ENCODE data around the gene SLX9. TPM values are rescaled to one million over a fixed set of nuclear protein-coding genes. Genes with fewer than 3 reads are reported as not detected.

SLX9 gene
- total RNA-seq, 2 donors from 2014 or later, result 26.1 to 28.6 TPM

DNA sequence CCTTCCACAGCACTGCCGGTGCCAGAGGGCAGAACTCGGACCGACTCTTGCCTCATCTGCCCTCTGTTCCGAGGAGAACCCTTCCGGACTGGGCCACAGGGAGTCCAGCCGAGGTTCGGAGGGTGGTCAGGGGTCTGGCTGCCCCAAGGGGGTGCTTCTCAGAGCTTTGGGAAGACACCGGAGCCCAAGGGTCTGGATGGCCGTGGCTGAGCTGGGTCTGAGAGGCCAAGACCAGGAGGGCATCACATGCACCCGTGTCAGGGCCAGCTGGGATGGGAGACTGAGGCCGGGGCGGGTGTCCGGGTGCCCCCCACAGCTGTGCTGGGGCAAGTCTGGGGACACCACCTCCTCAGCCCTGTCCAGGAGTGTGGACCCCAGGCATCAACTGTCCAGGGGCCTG, 51.1 kb downstream of the SLX9 start:
- intact Hi-C loops (cut with DNase I), result no loop called here
- no peak for ATAC-seq
- no peak for DNase-seq

DNA sequence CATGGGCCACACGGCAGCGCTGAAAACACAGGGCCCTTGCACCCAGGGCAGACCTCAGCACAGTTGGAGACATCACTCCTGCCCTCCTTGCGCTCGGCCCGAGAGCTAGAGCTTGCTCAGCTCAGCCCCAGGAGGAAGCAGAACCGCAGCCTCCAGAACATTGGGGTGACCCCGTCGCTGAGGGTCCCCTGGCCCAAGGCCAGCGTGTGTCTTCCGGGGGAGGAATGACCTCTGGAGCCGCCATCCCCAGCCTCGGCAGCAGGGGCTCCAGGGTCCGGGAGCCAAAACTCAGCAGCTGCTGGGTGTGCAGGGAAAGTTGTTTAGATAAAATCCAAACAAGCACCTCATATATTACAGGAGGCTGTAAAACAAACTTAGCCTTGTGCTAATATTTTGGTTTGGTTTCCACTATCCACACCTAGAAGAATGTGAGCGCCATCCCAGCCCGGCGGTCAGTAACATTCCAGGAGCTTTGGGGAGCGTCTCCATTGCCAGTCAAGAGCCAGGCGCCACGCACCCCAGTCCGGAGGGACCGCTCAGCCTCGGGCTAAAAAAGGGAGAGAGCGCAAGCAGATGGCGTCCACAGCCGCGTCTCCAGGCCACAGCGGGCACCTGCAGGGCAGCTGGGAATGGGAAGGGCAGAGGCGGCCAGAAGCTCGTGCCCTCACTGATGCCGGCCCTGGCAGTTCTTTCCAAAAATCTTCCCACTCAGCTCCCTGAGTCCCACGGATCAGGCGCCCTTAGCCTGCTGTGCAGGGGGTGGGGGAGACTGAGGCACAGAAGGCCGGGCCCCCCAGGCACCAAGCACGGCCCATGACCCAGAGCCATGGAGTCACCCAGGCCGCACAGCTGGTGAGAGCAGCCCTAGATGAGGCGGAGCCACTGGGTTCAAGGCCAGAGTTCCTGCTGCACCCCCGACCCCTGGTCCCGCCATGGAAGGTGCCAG, 52.0 kb downstream of the SLX9 start:
- intact Hi-C loops (cut with DNase I), result no loop called here
- no peak for DNase-seq
- ATAC-seq, result no peak

- DNase-seq (no peak), ATAC-seq (no peak)
- intact Hi-C loops (cut with DNase I), result no loop called here
Observed at GRCh38 chr21:44992608-44993031, 52.8 kb downstream of the SLX9 start.

DNA sequence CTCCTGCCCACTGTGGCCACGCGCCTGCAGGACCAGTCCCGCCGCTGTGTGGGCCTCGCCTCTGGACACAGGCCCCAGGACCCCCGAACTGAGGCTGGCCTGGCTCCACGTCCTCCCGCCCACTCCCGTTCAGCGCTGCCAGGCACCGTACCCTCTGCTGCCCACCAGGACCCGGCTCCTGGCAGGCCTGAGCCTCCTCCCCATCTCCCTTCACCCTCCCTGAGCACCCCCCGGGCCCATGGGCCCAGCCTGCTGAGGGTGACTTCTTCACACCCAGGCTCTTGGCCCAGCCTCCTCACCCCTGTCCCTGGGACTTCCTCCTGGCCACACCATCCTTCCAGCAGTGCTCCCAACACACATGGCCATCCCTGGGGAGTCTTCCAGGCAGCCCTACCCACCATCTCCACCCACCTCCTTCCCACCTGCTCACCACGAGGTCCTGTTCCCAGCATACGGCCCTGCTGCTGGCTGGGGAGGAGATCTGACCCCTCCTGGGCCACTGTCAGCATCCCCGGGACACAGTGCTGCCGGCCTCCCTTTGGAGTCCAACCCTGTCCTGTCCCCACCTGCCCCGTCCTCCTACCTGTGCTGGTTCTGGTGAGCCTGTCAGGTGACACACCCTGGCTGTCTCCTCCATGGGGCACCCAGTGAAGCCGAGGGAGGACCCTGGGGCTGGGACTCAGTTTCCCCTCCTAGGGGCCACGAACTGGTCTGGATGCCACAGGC, 53.7 kb downstream of the SLX9 start:
- ATAC-seq, result no peak
- intact Hi-C loops (cut with DNase I), result no loop called here
- DNase-seq, result no peak

GRCh38 chr21:44994047-44994694, 54.3 kb downstream of the SLX9 start:
- intact Hi-C loops (cut with DNase I), result no loop called here
- no peak for DNase-seq
- peak in 1 of 2 donors; percentile 24 for ATAC-seq

- ATAC-seq, result no peak
- DNase-seq, result no peak
- intact Hi-C loops (cut with DNase I), result no loop called here
Observed at GRCh38 chr21:44994695-44995342, 55.0 kb downstream of the SLX9 start.

- intact Hi-C loops (cut with DNase I), result no loop called here
- ATAC-seq (no peak), DNase-seq (no peak)
Observed at GRCh38 chr21:44995343-44995941, 55.6 kb downstream of the SLX9 start.

DNA sequence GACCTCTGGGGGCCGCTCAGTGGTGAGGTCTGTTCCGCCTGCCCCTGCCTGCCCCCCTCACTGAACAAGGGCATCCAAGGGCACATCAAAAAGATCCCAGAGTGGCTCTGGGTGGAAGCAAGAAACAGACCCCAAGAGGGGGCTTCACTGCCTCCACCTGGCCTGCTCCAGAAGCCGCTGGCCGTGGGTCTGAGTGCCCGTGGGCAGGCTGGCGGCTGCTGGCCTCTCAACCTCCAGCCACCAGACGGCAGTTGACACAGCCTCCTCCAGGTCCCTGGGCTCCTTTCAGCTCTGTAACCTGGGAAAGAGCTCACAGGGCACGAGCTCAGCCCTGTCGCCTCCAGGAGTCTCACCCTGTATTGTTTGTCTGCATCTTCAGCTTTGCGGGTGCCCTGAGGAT, 56.3 kb downstream of the SLX9 start:
- intact Hi-C loops (cut with DNase I), result no loop called here

DNA sequence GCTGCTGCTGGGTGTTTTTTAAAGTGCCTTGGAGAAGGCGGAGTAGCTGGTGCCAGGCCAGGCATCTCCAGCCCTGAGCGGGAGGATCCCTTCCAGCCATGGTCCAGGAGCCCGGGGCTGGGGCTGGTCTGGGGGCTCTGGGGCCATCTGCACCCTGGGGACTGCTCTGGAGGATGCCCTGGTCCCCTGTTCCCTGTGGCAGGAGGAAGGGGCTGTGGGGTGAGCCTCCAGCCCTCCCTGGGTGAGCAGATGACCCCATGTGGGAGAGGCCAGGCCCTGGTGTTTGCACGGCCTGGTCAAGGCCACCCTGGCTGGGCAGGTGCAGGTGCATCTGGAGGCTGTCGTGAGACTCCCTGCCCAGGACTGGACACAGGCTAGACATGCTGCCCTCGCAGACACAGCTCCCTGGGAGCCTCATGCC, 56.7 kb downstream of the SLX9 start:
- ATAC-seq (no peak), DNase-seq (no peak)
- intact Hi-C loops (cut with DNase I), result no loop called here

More for the DNA sequence above, 56.3 kb downstream of the SLX9 start:
- no peak for DNase-seq
- no peak for ATAC-seq

DNA sequence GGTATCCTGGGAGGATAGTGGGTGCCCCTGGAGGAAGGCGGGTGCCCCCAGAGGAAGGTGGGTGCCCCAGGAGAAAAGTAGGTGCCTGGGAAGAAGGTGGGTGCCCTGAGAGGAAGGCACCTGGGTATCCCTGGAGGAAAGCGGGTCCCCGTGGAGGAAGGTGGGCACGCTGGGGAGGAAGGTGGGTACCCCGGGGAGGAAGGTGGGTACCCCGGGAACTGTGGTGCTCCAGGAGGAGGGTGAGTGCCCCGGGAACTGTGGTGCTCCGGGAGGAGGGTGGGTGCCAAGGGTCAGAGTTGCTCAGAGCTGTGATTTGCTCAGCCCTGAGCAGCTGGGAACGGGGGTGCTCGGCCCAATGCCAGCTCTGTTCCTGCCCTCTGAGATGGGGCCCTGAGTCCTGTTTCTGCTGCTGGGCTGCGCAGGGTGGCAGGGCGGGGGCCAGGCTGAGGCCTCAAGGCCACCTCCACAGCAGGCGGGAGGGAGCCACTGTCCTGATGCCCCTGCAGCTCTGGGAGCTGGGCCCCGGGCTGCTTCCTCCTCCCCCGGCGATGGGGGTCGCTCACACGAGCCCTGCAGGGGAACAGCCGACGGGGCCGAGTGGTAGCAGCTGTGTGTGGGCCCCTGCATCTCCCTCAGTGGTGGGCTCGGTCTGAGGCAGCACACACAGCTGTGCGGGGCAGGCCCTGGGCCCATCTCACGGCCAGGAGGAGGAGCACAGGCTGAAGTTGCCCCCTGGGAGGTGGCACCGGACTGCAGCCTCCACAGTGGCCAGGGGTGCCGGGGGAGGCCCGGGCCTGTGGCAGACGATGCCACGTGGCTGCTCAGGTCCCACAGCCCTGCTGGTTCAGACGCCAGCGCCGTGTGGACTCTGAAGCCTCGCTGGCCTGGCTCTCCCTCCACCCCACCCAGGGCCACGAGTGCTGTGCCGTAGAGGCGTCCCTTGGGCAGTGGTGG, 57.4 kb downstream of the SLX9 start:
- no peak for DNase-seq
- intact Hi-C loops (cut with DNase I), result no loop called here
- ATAC-seq, result no peak

- ATAC-seq, result no peak
- no peak for DNase-seq
- intact Hi-C loops (cut with DNase I), result no loop called here
Observed at GRCh38 chr21:44998086-44998620, 58.3 kb downstream of the SLX9 start.

DNA sequence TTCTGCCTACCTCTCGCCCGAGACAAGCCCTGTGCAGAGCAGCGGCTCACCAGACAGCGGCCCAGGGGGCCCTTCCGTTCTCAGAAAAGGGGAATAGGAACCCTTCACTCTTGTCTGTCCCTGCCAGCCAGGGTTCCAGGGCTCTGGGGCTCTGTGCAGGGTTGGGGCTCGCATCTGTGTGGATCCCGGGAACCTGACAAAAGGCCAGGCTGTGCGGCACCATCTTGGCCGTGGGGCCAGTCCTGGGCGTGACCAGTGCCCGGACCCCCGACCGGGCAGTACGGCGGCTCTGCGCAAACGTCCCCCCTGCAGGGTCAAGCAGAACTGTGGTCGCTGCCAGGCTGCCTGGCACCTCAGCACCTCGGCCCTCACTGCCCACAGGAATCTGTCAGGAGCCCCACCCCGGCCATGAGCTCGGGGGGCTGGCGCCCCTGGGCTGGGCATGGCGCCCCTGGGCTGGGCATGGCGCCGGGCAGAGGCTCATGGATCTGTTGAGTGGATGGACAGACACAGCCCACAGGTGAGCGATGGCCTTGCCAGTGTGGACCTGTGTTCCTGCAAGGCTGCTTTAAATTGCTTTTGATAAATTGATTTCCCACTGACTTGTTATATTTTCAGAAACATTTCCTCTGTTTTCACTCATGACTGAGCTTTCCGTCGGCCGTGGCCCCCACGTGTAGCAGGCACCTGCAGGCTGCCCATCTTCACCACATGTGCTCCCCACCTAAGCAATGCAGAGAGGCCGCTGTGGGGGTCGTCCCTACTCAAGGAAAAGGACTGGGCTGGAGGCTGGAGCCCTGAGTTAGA, 59.0 kb downstream of the SLX9 start:
- ATAC-seq (no peak), DNase-seq (no peak)
- intact Hi-C loops (cut with DNase I), result no loop called here

GRCh38 chr21:44999428-44999971, 59.7 kb downstream of the SLX9 start:
- ATAC-seq (no peak), DNase-seq (no peak)
- intact Hi-C loops (cut with DNase I), result no loop called here

- DNase-seq (peak; percentile 18), ATAC-seq (no peak)
- intact Hi-C loops (cut with DNase I), result no loop called here
Observed at GRCh38 chr21:44999972-45000636, 60.3 kb downstream of the SLX9 start.

GRCh38 chr21:45000637-45001133, 60.9 kb downstream of the SLX9 start:
- DNase-seq (no peak), ATAC-seq (peak in 1 of 2 donors; percentile 5)
- intact Hi-C loops (cut with DNase I), result no loop called here
